NCI-H2107 (cell line): ENCODE results near the gene ZNF679.
"Not testable (repeated sequence)": the region's sequence is repeated elsewhere in the genome, so short reads cannot be mapped to it uniquely, and the experiment has no call there.

Experiments
- DNase-seq: peaks from one replicate; lab custom pipeline; 2025; lab: John Stamatoyannopoulos, UW

Gene ZNF679

DNA sequence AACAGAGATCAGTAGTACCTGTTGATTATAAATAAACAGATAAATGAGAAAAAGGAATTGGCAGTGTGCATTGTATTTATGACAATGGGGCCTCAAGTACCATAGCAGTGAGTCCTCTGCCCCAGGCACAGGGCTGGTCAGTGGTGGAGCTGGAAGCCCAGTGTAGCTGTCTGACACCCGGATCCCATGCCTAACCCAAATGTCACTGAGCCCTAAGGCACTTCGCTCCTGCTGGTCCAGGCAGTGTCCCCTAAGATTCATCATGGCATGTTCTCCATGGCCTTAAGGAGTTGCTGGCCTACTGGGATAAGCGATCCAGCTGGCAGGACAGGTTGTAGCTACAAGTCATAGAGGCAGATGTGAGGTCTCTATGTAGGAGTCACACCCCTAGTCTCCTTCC is 82.2 kb downstream of the ZNF679 start:
- DNase-seq, result no peak

DNA sequence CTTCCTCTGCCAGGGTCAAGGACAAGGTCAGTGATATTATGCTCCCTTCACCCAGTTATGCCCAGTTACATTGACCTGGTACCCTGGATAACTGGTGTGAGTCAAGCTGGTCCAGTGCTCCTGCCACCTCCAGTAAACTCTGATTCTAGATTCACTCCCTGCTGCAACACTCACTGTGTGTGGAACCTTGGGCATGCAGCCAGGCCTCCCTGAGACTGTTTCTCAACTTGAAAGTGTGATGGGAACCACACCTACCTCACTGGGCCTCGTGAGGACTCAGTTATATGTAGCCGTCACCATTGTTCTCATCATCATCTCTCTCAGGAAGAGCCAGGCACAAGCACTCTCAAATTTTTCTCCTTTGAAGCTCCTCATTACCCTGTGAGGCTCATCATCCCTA is 84.6 kb downstream of the ZNF679 start:
- DNase-seq, result no peak

DNA sequence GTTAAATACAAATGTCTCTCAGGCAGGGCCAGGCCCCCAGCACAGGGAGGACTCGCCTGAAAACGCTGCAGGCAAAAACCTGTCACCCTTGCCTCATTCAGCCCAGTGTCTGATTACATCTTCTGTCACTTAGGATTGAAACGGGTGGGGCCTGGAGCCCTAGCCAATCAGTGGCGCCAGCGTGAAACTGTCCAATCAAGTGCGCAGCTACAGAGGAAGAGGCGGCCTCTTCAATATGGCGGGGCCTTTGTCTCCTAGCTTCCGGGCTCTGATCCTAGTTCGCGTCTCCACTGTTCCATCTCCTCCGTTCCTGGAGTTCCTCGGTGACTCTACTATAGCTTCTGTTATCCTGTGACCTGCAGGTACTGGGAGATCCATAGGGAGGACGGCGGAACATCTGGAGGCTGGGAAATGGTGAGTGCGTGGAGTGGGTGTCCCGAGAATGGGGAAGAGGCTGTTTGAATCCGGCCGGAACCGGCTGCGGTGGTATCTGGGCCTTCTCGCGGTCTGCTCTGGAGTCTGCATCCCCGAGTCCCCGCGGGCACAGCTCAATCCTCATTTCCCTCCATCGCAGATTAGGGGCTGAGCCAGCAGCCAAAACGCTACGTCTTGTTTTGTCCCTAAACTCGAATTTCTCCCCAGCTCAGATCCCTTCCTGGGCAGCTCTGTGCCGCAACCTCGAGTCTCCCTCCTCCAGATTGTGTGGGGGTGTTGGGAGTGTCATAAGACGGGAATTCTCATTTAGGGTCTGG is 85.6 kb downstream of the ZNF679 start, which contains the start of gene ZNF736:
Gene ZNF736, plus strand, starts transcription at position 222 of the 752 bp plus-strand sequence. Its CDS starts 190 bp downstream, at position 412.
- DNase-seq, result peak; percentile 94

DNA sequence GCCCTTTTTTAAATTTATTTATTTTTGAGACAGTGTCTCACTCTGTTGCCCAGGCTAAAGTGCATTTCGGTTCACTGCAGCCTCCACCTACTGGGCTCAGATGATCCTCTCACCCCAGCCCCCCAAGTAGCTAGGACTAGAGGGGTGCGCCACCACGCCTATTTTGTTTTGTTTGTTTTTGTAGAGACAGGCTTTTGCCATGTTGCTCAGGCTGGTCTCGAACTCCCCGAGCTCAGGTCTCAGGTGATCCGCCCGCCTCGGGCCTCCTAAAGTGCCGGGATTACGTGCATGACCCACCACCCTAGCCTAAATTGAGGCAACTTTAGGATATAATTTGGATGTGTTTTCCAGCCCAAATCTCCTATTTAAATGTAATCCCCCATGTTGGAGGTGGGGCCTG is 86.3 kb downstream of the ZNF679 start:
- no peak for DNase-seq

DNA sequence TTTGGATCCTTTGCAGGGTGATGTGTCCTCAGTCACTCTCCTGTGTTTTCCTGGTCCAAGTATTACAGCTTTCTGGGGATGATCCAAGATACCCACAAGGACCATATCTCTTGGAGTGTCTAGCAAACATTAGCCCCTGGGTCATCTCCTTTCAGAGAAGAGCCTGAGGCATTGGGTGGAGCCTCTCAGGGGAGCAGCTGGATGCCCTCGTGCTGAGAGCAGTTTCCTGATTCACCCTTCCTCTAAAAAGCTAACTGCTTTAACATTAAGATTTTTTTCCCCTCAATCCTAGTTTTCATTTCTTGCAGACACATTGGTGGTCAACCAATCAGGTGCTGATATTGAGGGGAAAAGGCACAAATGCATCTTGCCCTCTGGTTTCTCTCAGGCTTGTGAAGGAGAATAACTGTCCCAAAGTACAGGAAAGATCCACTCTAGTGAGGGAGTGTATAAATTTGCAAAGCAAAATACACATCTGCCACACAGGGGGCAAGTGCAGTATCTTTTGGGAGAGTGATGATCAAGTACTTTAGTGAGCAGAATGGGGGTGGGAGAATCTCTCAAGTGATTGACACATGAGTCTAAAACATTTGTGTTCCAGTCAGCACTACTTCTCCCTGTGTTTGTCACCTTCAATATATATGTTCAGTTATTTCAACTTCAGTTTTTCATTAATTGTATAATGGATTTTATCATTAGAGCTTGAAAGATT is 87.9 kb downstream of the ZNF679 start:
- DNase-seq, result not testable (repeated sequence)
